Bronchial epithelial cell (primary cell): Measurements from ENCODE around the gene SNORC. TPM values are rescaled to one million over a fixed set of nuclear protein-coding genes. Genes with fewer than 3 reads are reported as not detected.

Experiments used
- DNase-seq: peaks from one replicate; pipeline ENCODE4 v3.0.0-alpha.2; 2010; ENCODE audit warnings: low read depth
- FAIRE-seq: peaks from 2 replicates; lab custom pipeline; 2011; peaks lifted over from hg19 to GRCh38; lab: Jason Lieb, UNC
- H3K27me3 ChIP-seq: 2 replicates; pipeline ENCODE4 v1.5.1; 2011; ENCODE audit warnings: low read length; ENCODE audit not compliant: control insufficient read depth, insufficient read depth
- H3K36me3 ChIP-seq: 2 replicates; pipeline ENCODE4 v1.5.1; 2011; ENCODE audit warnings: low read length; ENCODE audit not compliant: control insufficient read depth, insufficient read depth
- H3K4me3 ChIP-seq: 2 replicates; pipeline ENCODE4 v1.5.1; 2011; ENCODE audit warnings: mild to moderate bottlenecking, low read depth, low read length, control low read depth
- total RNA-seq: library from RNA; depleted of rRNA; stranded (reverse); fragments of >200 nt; gene quantifications from 2 replicates; pipeline ENCODE4 v1.2.1, GENCODE V29; 2014
- TF ChIP-seq, protein P1 (sequence below): IDR thresholded peaks from 2 replicates; pipeline ENCODE4 v1.5.1; 2011; ENCODE audit warnings: mild to moderate bottlenecking, moderate library complexity, low read length, control low read depth, inconsistent platforms; ENCODE audit not compliant: insufficient read depth, severe bottlenecking

SNORC gene
- total RNA-seq, 1 donor from 2014 or later, result 0.53 TPM

DNA sequence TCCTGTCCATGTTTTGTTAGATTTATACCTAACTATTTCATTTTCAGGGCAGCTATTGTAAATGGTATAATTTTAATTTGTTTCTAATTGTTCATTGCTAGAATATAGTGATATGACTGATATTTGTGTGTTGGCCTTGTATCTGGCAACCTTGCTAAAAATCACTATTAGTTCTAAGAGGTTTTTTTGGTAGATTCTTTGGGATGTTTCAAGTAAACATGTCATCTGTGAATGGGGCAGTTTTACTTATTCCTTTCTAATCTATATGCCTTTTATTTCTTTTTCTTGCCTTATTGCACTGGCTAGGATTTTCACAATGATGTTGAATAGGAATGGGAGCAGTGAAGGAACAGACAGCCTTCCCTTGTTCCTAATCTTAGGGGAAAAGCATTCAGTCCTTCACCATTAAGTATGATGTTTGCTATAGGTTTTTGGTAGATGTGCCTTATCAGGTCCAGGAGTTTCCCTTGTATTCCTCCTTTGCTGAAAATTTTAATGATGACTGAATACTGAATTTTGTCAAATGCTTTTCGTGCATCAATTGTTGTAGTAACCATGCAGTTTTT, 41.7 kb downstream of the SNORC start:
- DNase-seq, result no peak
- H3K36me3 ChIP-seq, result no peaks in the 10 kb centered on the region
- peaks cover 3% of the 10 kb centered on the region for H3K27me3 ChIP-seq
- FAIRE-seq, result no peak
- H3K4me3 ChIP-seq, result no peak overlapping the region
- TF ChIP-seq, protein P1, sequence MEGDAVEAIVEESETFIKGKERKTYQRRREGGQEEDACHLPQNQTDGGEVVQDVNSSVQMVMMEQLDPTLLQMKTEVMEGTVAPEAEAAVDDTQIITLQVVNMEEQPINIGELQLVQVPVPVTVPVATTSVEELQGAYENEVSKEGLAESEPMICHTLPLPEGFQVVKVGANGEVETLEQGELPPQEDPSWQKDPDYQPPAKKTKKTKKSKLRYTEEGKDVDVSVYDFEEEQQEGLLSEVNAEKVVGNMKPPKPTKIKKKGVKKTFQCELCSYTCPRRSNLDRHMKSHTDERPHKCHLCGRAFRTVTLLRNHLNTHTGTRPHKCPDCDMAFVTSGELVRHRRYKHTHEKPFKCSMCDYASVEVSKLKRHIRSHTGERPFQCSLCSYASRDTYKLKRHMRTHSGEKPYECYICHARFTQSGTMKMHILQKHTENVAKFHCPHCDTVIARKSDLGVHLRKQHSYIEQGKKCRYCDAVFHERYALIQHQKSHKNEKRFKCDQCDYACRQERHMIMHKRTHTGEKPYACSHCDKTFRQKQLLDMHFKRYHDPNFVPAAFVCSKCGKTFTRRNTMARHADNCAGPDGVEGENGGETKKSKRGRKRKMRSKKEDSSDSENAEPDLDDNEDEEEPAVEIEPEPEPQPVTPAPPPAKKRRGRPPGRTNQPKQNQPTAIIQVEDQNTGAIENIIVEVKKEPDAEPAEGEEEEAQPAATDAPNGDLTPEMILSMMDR, result no peak

DNA sequence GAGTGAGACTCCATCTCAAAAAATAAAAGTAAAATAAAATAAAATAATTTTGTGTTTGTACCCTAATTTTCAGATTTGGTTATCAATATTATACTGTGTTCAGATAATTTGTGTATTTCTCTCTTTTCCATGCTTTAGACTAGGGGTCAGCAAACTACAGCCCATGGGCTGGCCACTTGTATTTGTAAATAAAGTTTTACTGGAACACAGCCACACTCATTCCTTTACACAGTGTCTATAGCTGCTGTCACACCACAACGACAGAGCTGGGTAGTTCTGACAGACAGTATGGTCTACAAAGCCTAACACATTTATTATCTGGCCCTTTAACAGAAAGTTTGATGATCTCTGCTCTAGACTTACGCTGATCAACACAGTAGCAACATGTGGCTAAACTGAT, 43.8 kb downstream of the SNORC start:
- peaks cover 3% of the 10 kb centered on the region for H3K27me3 ChIP-seq
- H3K36me3 ChIP-seq, result no peaks in the 10 kb centered on the region
- TF ChIP-seq, protein P1, result no peak
- FAIRE-seq, result no peak
- no peak for DNase-seq
- no peak overlapping the region for H3K4me3 ChIP-seq

DNA sequence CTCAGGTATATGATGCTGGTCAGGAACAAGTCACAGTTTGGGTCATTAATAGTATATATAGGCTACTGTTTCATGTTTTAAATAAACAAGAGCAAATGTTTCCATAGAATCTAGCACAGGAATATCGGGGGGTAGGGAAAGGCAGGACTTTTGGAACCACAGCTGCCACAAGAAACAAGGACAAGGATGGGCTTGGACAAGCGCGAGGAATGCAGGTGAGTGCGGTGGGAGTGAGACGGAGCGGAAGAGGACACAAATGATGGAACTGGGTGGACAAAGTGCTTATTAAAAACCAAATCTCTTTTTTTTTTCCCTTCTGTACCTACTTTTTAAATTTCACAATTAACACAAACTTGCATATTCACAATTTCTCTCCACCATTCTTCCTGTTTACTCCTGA, 49.1 kb downstream of the SNORC start:
- Histone ChIP-seq H3K4me3 (no peak overlapping the region), H3K36me3 (no peaks in the 10 kb centered on the region), H3K27me3 (peaks cover 3% of the 10 kb centered on the region)
- DNase-seq (no peak), FAIRE-seq (no peak)
- TF ChIP-seq, protein P1, result no peak

DNA sequence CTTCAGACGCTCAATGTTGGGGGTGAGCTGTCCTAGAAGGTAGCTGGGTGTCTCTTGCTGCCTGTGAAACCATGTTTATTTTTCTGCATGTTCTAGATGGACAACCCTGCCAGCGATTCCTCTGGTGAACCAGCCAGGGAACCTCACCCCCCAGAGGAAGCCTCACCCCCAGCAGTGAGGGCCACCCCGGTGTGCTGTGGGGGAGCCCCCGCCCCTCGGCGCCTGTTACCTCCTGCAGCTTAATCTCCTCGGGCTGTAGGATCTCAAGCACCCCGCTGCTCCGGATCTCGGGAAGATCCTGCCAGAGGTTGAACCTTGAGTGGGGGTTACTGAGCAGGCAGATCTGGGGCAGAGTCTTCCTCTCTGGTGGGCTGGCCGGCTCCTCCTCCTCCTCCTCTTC, 50.0 kb downstream of the SNORC start:
- TF ChIP-seq, protein P1, result no peak
- peaks cover 3% of the 10 kb centered on the region for H3K27me3 ChIP-seq
- FAIRE-seq (no peak), DNase-seq (no peak)
- no peak overlapping the region for H3K4me3 ChIP-seq
- H3K36me3 ChIP-seq, result no peaks in the 10 kb centered on the region

DNA sequence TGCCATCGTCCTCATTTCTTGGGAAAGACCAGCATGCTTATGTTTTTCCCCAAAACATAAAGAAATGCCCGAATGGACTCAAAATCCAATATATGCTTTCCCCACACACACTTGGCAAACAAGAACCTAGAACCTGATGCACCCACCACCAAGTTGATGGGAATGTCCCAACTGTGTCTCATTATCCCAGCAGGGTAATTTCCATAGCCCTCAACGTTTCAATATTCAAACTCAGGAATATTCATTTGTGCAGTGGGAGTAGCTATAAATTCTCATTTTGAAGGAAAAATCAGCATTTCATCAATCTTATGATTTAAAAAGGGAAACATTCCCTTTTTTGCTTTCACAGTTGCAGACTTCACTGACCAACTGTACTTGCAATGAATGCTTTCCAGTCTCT, 50.7 kb downstream of the SNORC start:
- TF ChIP-seq, protein P1, result no peak
- DNase-seq, result no peak
- Histone ChIP-seq H3K4me3 (no peak overlapping the region), H3K36me3 (no peaks in the 10 kb centered on the region), H3K27me3 (peaks cover 9% of the 10 kb centered on the region)
- FAIRE-seq, result no peak

DNA sequence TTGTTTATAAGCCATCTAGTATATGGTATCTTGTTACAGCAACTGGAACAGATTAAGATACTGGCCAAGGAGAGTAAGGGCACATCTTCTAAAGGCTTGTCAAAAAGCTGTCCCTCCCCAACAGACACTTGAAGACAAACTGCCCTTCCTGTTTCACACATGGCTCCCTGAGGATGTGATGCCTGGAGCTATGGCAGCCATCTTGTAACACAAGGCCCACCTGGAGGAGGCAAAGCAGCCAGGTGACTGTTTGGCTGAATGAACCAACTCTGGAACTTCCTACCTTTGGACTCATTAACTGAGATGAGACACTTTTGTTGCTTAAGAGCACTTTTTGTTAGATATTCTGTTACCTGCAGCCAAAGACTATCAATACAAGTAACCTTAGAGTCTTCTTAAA, 54.4 kb downstream of the SNORC start:
- TF ChIP-seq, protein P1, result no peak
- DNase-seq (no peak), FAIRE-seq (no peak)
- Histone ChIP-seq H3K36me3 (no peaks in the 10 kb centered on the region), H3K27me3 (peaks cover 24% of the 10 kb centered on the region), H3K4me3 (no peak overlapping the region)
